ENCODE data around the gene CLIP4.

CLIP4 gene

DNA sequence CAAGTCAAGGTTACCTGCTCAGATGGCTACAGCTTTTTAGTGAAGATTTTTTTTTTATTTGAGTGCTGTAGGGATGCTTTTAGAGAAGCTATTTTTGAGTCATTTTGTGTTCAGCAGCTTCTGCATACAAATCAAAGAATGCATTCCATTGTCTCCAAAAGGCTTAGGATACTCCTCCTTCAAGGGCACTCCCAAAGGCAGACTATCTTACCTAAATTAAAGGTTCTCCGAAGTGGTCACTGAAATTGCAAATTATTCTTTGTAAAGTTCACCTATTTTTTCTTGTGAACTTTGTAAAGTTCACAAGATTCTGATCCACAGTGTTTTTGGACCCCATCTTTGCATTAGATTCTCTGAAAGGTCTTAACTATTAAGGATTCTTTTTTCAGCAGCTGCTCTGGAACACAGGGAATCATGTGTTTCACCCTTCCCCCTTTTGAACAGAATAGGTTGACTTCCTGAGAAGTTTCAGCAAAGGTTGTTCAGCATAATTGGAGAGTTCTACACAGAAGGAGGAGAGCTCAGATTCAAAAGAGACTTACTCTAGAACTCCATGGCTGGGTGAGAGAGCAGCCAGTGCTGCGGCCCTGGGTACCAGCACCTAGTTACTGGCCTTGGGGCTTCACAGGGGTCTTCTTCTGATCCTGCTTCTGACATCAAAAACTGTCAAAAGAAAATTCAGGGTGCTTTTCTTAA is 14.5 kb downstream of the CLIP4 start:
- DNase-seq (ENCODE audit: low read depth in 1 of 2, low spot score in 1 of 2): no peak

DNA sequence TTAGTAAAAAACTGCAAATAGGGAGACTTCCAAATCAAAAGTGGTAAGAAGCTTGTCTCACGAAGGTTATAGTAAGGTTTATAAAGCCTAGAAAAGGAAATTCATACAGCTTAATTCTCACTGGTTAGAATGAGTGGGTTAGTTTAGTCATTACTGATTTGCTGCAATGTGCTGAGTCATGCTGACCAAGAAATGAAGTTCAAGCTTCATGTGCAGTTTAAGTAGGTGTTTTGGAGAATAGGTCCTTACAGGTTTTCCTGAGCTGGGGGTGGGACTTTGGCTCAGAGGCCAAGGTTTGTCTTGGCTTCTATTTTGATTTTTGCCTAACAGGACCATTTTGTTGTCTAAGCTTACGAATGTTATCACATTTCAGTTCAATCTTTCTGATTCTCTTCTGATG is 15.1 kb downstream of the CLIP4 start:
- DNase-seq (ENCODE audit: low read depth in 1 of 2, low spot score in 1 of 2): peak in 1 of 2 donors; percentile 8

DNA sequence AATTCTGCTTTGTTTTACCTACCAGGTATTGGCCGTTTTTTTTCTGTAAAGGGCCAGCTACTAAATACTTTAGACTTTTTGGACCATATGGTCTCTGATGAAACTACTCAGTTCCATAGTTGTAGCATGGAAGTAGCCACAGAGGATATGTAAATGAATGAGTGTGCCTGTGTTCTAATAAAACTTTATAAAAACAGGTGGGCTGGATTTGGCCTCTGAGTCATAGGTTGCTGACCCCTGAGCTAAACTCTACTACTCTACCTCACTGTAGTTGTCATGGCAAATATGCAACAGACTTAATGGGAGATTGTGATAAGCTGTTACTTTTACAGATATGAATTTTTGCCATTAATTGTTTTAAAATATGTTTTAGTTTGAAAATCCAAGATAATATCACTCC is 19.7 kb downstream of the CLIP4 start:
- DNase-seq (ENCODE audit: low read depth in 1 of 2, low spot score in 1 of 2): no peak

DNA sequence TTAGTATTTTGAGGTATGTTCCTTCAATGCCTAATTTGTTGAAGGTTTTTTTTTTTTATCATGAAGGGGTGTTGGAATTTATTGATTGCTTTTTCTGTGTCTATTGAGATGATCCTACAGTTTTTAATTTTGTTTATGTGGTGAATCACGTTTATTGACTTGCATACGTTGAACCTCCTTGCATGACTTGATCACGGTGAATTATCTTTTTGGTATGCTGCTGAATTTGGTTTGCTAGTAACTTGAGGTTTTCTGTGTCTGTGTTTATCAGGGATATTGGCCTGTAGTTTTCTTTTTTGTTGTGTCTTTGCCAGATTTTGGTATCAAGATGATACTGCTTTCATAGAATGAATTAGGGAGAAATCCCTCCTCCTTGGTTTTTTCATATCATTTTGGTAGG is 23.9 kb downstream of the CLIP4 start:
- DNase-seq (ENCODE audit: low read depth in 1 of 2, low spot score in 1 of 2): no peak

DNA sequence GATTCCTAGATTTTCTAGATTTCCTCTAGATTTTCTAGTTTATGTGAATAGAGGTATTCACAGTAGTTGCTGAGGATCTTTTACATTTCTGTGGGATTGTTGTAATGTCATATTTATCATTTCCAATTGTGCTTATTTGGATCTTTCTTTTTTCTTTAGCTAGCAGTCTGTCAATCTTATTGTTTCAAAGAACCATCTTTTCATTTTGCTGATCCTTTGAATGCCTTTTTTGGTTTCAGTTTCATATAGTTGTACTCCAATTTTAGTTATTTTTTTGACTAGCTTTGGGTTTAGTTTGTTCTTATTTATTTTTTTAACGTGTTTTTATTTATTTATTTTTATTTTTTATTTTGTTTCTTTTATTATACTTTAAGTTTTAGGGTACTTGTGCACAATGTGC is 24.5 kb downstream of the CLIP4 start:
- DNase-seq (ENCODE audit: low read depth in 1 of 2, low spot score in 1 of 2): no peak

DNA sequence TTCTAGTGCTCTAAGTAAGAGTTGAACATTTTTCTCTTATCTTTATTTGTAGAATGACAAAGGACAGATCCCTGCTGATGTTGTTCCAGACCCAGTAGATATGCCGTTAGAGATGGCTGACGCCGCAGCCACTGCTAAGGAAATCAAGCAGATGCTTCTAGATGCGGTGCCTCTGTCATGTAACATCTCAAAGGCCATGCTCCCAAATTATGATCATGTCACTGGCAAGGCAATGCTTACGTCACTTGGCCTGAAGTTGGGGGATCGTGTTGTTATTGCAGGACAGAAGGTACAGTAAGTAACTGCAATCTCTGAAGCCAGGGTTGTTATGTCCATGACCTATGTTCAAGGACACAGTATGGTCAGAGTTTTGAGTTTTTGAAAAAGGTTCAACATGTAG is 28.4 kb downstream of the CLIP4 start:
- no peak for DNase-seq (ENCODE audit: low read depth in 1 of 2, low spot score in 1 of 2)

DNA sequence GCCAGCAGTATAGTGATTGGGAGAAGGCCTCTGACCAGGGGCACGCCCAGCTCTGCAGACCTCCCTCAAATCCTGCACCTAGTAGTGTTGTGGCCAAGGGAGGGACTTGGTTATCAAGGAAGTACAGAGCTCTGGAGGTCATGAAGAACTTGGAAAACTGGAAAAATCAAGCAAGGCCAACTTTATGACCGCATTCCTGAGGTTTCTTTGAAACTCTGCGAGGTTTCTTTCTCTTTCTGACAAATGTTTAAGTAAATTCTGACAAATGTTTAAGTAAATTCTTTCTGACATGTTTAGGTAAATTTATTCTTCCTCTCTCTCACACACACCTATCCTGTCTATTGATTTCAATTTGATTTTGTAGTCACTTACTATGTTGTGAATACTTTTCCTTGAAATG is 31.0 kb downstream of the CLIP4 start:
- DNase-seq (ENCODE audit: low read depth in 1 of 2, low spot score in 1 of 2): no peak

DNA sequence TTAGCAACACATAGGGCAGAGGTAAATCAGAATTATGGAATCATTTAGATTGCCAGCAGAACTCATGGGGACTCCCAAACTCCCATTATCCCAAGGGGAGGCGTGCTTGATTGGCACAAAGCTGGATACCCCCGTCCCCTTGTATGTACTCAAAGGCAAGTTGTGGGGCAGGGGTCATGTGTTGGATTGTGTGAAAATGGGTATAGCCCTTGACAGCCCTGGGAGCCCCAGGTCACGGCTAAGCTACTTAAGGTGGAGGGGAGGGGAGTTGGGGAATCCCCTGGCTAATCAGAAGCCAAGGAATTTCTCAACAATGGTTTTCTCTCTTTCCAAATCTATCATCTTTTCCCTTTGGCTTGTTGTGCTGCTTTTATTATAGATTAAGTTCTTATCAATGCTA is 32.7 kb downstream of the CLIP4 start:
- no peak for DNase-seq (ENCODE audit: low read depth in 1 of 2, low spot score in 1 of 2)

DNA sequence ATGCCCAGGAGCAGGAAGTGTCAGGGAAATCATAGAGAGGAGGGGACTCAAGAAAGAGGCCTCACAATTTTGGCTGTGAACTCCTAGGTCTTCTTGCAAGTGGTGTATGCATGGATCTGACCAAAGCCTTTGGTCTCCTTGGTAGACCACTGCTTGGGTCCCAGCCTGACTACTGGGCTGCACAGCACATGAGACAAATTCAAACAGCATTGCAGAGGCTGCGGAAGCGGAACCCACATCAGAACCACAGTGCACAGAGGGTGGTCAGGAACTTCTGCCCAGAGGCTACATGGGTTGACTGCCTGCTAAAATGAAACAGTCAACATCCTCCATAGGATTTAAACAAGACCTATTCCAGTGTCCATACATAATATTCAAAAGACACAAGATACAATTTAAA is 39.4 kb downstream of the CLIP4 start:
- DNase-seq (ENCODE audit: low read depth in 1 of 2, low spot score in 1 of 2): no peak

DNA sequence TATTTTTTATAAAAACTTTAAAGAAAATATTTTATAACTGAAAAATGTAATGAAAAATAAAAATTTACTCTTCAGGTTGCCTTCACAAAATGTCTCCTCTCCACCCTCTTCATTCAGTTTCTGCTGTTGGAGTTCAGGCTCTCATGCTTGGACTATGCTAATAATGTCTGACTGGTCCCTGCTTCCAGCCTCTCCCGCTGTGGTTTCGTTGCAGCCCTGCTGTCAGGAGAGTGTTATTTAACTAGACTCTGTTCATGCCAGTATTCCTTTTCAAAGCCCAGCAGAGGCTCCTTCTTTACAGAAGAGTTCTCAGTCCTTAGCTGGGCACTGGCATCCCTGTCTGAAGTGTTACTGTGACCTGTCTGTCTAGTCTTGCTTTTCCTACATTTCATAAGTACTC is 40.4 kb downstream of the CLIP4 start:
- no peak for DNase-seq (ENCODE audit: low read depth in 1 of 2, low spot score in 1 of 2)

DNA sequence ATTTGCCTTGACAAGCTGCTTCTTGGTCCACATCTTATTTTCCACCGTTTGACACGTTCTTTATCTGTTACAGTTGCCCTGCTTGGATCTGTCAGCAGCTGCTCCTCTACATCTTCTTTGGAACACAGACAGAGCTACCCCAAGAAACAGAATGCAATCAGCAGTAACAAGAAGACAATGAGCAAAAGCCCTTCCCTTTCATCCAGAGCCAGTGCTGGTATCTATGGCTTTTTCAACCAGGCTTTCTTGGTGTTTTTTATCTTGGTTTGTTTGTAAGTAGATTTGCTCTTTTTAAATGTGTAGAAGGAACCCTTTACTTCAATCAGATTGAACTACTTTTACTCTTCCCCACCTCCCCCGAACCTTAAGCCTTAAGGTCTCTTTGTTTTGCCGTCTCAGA is 41.9 kb downstream of the CLIP4 start:
- DNase-seq (ENCODE audit: low read depth in 1 of 2, low spot score in 1 of 2): no peak

DNA sequence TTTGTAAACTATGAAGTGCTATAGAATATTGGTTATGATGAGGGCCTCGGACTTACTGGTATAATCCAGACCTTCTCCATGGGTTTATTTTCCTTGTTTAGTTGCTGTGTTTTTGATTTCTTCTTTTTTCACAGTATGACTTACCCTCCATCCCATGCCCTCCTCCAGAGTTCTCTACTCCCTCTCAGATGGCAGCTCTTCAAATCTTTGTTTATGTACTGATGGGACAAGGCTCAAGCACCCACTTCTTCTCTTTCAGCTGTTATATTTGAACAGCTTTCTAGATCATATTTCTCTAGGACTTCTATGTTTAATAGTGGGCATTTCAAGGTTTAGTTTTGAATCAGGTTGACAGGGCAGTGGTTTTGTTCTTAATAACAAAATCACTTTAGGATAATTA is 43.9 kb downstream of the CLIP4 start:
- DNase-seq (ENCODE audit: low read depth in 1 of 2, low spot score in 1 of 2): no peak

DNA sequence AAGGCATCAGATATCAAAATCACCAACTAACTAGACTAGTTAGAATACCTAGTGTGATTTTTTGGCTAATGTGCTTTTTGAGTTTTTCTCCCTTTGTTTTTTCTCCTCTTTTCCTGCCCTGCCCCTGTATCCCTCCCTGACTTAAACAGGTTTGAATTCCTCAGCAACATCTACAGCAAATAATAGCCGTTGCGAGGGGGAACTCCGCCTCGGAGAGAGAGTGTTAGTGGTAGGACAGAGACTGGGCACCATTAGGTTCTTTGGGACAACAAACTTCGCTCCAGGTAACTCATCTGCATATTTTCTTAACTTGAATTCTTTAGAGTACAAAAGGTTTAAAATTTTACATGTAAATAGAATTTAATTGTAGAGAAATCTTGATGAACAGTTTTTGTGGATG is 45.0 kb downstream of the CLIP4 start:
- no peak for DNase-seq (ENCODE audit: low read depth in 1 of 2, low spot score in 1 of 2)

DNA sequence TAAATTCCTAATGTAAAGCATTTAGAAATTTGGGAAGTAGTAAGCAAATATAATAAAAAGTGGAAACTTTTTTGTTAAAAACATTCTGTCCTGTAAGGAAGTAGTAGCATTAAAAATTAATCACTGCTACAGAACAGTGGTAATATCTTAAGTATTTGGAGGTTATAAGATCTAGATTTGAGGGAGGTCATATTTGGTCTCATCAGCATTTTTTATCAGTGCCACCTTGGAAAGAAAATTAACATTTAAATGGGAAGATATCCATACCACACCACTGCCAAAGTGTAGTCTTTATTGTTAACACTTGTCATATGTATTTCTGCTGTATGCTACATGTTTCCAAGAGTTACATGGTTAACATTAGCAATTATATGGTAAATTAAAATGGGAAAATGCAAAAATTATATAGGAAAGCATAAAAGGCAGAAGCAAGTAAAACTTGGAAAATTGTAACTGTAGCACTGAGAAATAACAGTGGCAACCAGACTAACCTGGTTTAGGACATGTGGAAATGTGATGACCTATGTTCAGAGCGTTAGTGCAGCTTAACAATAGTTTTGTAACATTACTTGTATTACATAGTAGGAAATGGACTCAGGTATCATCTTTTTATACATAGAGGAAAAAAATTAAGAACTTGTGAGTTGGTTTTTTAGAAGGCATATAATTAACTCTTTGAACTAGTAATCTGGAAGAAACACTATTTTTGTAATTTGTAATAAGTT is 47.2 kb downstream of the CLIP4 start:
- DNase-seq (ENCODE audit: low read depth in 1 of 2, low spot score in 1 of 2): no peak

DNA sequence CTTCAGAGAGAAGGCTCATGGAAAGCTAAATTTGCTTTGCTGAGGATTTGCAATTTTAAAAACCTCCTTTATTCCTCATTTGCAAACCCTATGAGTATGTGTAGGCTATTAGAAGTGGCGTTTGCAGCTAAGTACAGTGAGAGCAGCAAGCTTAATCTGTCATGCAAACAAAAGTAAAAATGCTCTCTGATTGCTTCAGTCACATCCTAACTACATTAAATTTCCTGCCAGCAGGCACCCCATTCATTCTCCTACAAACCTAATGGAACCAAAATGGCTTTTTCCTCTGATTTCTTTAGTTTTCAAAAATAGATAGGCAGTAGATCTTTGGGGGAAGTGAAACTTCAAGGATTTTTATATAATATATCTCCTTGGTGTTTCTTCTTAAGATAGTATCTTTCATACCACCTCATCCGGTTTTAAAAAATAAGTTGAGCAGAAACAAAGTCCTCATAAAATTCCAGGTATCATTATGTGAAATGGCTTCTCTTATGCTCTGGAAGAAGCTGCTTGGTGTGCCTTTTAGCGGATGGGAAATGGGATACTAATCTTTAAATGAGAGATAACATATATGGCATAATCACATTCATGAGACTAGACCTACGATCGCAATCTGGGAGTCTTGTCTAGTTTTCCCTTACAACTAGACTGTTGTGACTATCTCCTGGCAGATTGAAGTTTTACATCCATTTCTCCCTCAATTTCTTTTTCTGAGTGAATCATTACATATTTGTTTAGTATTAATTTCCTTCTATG is 49.1 kb downstream of the CLIP4 start:
- no peak for DNase-seq (ENCODE audit: low read depth in 1 of 2, low spot score in 1 of 2)

DNA sequence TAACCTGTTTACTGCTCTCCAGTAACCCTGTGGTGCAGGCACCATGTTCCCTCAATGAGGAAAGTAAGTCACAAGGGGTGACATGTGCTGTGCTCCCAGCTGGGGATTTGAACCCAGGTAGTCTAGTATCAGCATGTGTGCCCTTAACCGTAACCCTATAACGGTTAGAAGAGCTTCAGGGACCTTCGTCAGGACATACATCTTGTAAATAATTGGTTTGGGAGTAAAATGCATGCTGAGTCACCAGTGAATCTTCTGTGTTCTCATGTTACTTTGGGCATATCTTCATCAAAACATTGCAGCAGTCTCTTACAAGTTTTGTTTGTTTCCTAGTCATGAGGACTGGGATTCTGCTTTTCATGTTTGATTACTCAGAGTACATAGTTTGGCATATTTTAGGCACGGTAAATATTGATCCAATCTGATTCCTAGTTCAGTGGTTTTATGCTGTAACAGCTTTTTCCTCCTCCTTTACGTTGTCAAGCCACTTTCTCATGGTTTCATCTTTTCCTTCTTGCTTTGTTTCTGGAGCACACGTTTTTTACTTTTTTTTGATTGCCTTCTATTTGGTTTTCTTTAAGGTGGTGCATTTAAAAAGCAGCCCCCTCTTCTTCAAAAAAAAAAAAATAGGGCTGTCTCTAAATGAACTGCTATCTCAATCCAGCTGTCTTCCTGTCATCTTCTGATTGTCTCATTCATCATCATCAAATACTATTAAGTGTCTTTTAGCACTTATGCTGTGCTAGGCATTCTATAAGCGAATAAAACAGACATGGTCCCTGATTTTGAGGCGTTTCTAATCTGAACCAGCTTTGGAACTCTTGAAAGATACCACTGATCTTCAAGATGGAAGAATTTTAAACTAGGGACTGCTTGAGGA is 50.4 kb downstream of the CLIP4 start:
- no peak for DNase-seq (ENCODE audit: low read depth in 1 of 2, low spot score in 1 of 2)

DNA sequence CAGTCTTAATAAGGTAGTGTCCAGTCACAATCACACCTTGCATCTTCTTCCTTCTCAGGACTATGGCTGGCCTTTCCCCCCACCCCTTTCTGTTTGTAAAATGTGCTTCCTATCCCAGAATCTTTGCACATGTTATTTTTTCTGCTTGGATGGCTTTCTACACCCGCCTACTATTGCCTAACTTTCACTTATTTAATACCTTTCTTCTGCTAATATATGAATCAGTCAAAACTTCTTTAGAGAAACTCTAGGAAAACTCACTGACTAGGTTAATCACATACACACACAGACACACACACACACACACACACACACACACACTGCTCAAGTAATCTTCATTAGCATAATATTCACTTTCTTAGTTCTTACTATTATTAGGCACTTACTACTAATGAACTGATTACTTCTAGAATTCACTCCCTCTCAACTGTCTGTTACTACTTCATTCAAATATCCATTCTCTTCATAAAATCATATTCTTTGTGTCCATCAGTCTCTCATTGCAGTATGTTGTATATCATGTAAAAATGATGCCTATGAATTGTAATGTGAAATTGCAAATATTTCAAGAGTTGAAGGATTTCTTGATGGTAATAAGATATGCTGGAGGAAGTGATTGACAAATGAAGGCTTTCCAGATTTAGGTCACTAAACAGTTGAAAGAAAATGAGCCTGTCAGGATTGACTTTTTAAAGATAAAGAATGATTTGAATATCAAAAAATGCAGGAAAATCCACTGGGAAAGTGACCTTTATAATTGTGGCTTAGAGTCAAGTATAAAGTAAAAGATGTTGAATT is 51.2 kb downstream of the CLIP4 start:
- DNase-seq (ENCODE audit: low read depth in 1 of 2, low spot score in 1 of 2): no peak

DNA sequence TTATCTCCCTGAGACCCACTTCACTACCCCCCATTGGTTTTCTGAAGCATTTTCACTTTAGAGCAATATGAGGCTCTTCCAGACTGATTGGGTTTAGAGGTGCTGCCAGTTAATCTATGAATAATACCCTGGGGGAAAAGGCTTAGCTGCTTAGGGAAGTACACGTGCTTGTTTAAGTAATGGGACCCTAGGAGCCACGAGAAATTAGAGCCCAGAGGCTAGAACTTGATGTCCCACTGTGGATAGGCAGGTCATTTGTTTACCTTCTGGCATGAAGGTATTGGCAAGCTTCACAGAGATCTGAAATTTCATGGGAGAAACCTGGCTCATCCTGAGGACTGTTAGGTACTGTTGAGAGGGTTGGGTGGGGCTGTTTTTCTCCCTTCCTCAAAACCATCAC is 59.7 kb downstream of the CLIP4 start:
- DNase-seq (ENCODE audit: low read depth in 1 of 2, low spot score in 1 of 2): no peak

DNA sequence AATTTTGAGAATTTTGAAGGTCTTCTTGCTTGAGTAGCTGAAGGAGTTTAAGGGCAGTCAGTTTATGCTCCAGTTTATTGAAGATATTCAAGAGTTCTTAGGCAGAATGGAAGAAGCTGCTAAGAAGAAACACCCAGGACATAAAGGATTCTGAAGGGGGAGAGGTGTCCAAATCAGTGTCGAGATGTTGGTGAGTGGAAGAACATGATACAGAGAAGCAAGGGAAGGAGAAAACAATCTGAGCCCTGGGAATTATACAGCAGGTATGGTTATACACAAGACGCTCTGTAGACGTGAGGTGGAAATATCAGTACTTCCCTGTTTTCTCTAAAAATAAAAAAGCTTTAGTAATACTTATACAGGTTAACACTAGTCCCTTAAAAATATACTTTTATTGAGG is 60.1 kb downstream of the CLIP4 start:
- DNase-seq (ENCODE audit: low read depth in 1 of 2, low spot score in 1 of 2): no peak

DNA sequence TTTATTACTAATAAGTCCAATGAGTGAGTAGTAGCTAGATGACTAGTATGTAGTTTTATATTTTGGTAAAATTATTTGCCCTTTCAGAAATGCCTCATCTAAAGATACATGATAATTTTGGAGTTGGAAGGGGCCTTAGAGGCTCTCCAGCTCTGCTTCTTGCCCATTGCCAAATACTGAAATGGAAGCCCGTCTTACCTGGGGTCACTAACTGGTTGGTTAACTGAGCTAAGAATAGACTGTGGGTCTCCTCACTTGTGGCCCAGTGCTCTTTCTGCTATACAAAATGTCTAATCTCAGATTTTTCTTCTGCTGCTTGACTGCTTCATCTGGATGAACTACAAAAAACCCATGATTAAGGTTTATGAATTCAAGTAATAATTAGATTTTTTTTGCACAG is 67.1 kb downstream of the CLIP4 start:
- no peak for DNase-seq (ENCODE audit: low read depth in 1 of 2, low spot score in 1 of 2)

DNA sequence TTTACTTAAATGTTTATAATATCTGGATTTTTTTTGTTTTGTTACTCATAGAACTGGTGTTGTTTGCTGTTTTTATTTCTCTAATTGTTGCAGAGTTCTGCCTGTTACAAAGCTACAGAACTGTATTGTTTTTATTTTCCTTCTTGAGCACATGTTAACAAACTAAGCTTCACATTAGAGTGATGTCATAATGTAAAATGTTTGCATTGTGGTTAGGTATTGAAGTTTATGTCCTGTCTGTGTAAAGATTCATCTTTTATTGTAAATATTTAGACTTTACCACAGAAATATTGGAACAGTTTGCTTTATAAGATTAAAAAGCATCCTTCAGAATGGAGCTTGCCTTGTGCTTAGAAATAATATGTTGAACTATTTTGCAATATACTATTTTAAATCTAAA is 67.7 kb downstream of the CLIP4 start:
- no peak for DNase-seq (ENCODE audit: low read depth in 1 of 2, low spot score in 1 of 2)
